ENCODE data around the gene GRAMD1B. TPM values are rescaled to one million over a fixed set of nuclear protein-coding genes. Genes with fewer than 3 reads are reported as not detected.

The GRAMD1B gene
- total RNA-seq, 1 donor from 2014 or later = 8.8 TPM

GRCh38 chr11:123580137-123580536 lies 150.1 kb downstream of the GRAMD1B start:
- no peaks in the 10 kb centered on the region for H3K36me3 ChIP-seq (ENCODE audit: control insufficient read depth, insufficient read depth, low read length)
- H3K4me3 ChIP-seq (ENCODE audit: low read depth, low read length) = no peak overlapping the region
- H3K27me3 ChIP-seq (ENCODE audit: control insufficient read depth, insufficient read depth, low read length) = peaks cover 7% of the 10 kb centered on the region
- DNase-seq (ENCODE audit: low read depth) = no peak
- TF ChIP-seq CTCF (IDR thresholded peaks at IDR 0.05; ENCODE audit: insufficient read depth, low read length, poor library complexity, severe bottlenecking) = no peak

DNA sequence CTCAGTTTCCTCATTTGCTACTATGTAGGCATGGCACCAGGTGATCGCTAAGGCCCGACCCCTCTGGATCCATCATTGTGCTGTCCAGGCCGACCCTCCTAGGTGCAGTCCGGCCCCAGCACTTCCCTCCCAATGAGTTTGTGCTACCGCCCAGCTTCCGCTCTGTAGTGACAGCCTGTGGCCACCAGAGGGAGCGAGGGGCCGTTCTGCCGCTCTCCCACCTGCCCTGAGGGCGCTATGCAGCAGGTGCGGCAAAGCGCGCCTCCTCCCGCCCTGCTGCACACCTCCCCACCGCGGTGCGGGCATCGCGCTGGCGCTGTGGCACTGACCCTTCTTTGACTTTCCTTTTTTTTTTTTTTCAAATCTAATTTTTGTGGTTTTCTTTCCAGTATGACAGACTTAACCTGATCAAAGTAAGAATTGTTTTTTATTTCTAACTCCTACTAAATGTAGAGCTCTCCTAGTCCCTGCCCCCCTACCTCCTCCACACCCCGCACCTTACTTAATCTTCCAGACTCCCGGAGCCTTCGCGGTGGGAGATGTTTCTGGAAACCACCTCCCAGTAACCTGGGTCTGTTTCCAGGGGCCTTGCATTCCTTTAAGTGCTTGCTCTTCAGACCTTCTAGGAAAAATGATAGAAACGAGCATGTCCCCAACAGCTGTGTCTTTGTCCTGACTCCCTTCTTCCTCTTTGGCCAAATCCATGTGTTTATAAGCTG lies 150.6 kb downstream of the GRAMD1B start:
- DNase-seq (ENCODE audit: low read depth) = no peak
- Histone ChIP-seq H3K36me3 (ENCODE audit: control insufficient read depth, insufficient read depth, low read length) (no peaks in the 10 kb centered on the region), H3K27me3 (ENCODE audit: control insufficient read depth, insufficient read depth, low read length) (peaks cover 7% of the 10 kb centered on the region), H3K4me3 (ENCODE audit: low read depth, low read length) (no peak overlapping the region)
- peak; percentile 99 for TF ChIP-seq CTCF (IDR thresholded peaks at IDR 0.05; ENCODE audit: insufficient read depth, low read length, poor library complexity, severe bottlenecking)

DNA sequence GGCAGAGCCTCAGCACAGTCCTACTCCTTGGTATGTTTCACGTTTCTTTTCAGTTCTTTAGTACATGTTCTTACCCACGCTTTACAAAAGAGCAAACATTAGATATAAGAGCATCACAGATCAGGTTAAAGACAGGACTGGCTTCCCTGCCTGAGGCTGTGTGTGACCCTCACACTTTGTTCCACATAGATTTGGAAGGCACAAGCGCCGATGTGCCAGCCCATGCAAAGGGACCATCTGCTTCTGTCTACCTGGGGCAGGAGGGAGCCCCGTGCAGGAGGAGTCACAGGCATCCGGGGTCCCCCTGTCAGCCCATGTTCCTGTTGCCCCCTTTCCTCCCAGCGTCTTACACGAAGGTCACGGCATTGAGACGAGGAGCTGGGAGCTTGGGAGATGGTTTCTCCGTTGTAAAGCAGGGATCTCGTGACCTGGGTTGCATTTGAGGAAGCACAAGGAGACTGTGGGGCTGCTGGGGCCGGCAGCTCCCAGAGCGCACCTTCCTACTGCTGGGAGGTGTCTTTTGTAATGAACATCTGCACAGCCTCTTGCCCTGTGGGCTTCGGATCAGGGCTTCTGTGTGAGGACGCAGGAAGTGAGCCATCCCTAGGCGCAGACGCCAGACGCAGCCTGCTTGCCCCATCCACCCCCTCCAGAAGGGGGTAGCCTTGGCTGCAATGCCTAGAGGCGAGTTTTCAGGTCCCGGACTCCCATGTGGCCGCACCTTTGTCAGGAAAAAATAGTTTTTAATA lies 151.8 kb downstream of the GRAMD1B start:
- no peak for TF ChIP-seq CTCF (IDR thresholded peaks at IDR 0.05; ENCODE audit: insufficient read depth, low read length, poor library complexity, severe bottlenecking)
- H3K4me3 ChIP-seq (ENCODE audit: low read depth, low read length) = no peak overlapping the region
- DNase-seq (ENCODE audit: low read depth) = no peak
- H3K36me3 ChIP-seq (ENCODE audit: control insufficient read depth, insufficient read depth, low read length) = no peaks in the 10 kb centered on the region
- peaks cover 4% of the 10 kb centered on the region for H3K27me3 ChIP-seq (ENCODE audit: control insufficient read depth, insufficient read depth, low read length)

DNA sequence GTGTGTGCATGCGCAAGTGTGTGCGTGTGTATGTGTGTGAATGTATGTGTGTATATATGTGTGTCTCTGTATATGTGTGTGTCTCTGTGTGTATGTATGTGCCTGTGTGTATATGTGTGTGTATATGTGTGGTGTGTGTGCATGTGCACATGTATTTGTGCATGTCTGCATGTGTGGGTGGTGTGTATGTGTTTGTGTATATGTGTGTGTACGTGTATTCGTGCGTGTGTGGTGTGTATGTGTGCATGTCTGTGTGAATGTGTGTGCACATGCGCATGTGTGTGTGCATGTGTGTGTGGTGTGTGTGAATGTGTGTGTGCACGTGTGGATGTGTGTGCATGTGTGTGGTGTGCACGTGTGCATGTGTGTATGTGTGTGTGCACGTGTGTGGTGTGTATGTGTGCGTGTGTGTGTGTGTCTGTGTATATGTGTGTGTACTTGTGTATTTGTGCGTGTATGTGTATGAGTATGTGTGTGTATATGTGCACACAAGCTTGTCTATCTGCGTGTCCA lies 153.0 kb downstream of the GRAMD1B start:
- peaks cover 4% of the 10 kb centered on the region for H3K27me3 ChIP-seq (ENCODE audit: control insufficient read depth, insufficient read depth, low read length)
- no peak for TF ChIP-seq CTCF (IDR thresholded peaks at IDR 0.05; ENCODE audit: insufficient read depth, low read length, poor library complexity, severe bottlenecking)
- no peak for DNase-seq (ENCODE audit: low read depth)
- no peak overlapping the region for H3K4me3 ChIP-seq (ENCODE audit: low read depth, low read length)
- no peaks in the 10 kb centered on the region for H3K36me3 ChIP-seq (ENCODE audit: control insufficient read depth, insufficient read depth, low read length)

GRCh38 chr11:123584186-123584585 lies 154.1 kb downstream of the GRAMD1B start:
- no peak for TF ChIP-seq CTCF (IDR thresholded peaks at IDR 0.05; ENCODE audit: insufficient read depth, low read length, poor library complexity, severe bottlenecking)

More at GRCh38 chr11:123584186-123584585, 154.1 kb downstream of the GRAMD1B start:
- Histone ChIP-seq H3K27me3 (ENCODE audit: control insufficient read depth, insufficient read depth, low read length) (peaks cover 4% of the 10 kb centered on the region), H3K4me3 (ENCODE audit: low read depth, low read length) (no peak overlapping the region), H3K36me3 (ENCODE audit: control insufficient read depth, insufficient read depth, low read length) (no peaks in the 10 kb centered on the region)
- DNase-seq (ENCODE audit: low read depth) = no peak
